CD4-positive, alpha-beta T cell (primary cell): ENCODE results near the gene QPCTL. TPM values are rescaled to one million over a fixed set of nuclear protein-coding genes. Genes with fewer than 3 reads are reported as not detected.

Experiments used
- ATAC-seq: fragments of 200-7000 bp; cut with Tn5 transposase; one replicate; pipeline ENCODE4 v1.10.0; 2022; ENCODE audit warnings: mild to moderate bottlenecking; ENCODE audit not compliant: poor library complexity
- CTCF ChIA-PET: fragments of 350-600 bp; sonication (Branson Sonifier 250); formaldehyde crosslinking; loops from one replicate; lab custom pipeline; 2021; ENCODE audit warnings: antibody characterized with exemption, inconsistent platforms; lab: Charles Lee
- POLR2A ChIA-PET: fragments of 350-600 bp; sonication (Branson Sonifier 250); formaldehyde crosslinking; loops from one replicate; lab custom pipeline; 2021; ENCODE audit warnings: antibody characterized with exemption, inconsistent platforms; lab: Charles Lee
- DNase-seq, 14 experiments: peaks; one replicate each; pipeline ENCODE4 v3.0.0-alpha.2; 2013 to 2020; ENCODE audit warnings: mixed read lengths in 2 of 14
- H3K27ac ChIP-seq, 2 donors: one replicate each; pipeline versions ENCODE4 v1.5.1 to v1.7.0; 2013; ENCODE audit warnings: low read length in 2 of 2, low read depth in 1 of 2, mild to moderate bottlenecking in 1 of 2
- H3K27me3 ChIP-seq, 2 experiments: 1 replicate in 1 of 2; 2 replicates in 1 of 2; pipeline versions ENCODE4 v1.6.1 to v1.7.0; 2013; ENCODE audit warnings: low read length in 2 of 2, control low read depth in 1 of 2, mild to moderate bottlenecking in 1 of 2, moderate library complexity in 1 of 2; ENCODE audit not compliant: insufficient read depth in 2 of 2, control insufficient read depth in 1 of 2
- H3K36me3 ChIP-seq: one replicate; pipeline ENCODE4 v1.6.1; 2013; ENCODE audit warnings: low read length, control low read depth; ENCODE audit not compliant: insufficient read depth
- H3K4me1 ChIP-seq: one replicate; pipeline ENCODE4 v1.6.1; 2013; ENCODE audit warnings: low read length, control low read depth; ENCODE audit not compliant: insufficient read depth
- H3K4me3 ChIP-seq: one replicate; pipeline ENCODE4 v1.5.1; 2013; ENCODE audit warnings: mild to moderate bottlenecking, low read length, moderate library complexity
- H3K9me3 ChIP-seq, 2 experiments: 1 replicate in 1 of 2; 2 replicates in 1 of 2; pipeline versions ENCODE4 v1.6.1 to v1.7.0; 2013; ENCODE audit warnings: low read length in 2 of 2, mild to moderate bottlenecking in 2 of 2, control low read depth in 1 of 2, moderate library complexity in 1 of 2; ENCODE audit not compliant: control insufficient read depth in 1 of 2, insufficient read depth in 1 of 2
- H3K27ac Mint-ChIP-seq: one replicate; pipeline ENCODE4 v1.8.0; 2020; ENCODE audit warnings: mixed read lengths
- H3K27me3 Mint-ChIP-seq: one replicate; pipeline ENCODE4 v1.8.0; 2021; ENCODE audit warnings: mixed read lengths
- H3K36me3 Mint-ChIP-seq: one replicate; pipeline ENCODE4 v1.8.0; 2021; ENCODE audit warnings: low read depth, mixed read lengths
- H3K4me1 Mint-ChIP-seq: one replicate; pipeline ENCODE4 v1.8.0; 2021; ENCODE audit warnings: low read depth, mixed read lengths
- H3K4me3 Mint-ChIP-seq: one replicate; pipeline ENCODE4 v1.8.0; 2020; ENCODE audit warnings: mild to moderate bottlenecking, mixed read lengths
- H3K9me3 Mint-ChIP-seq: one replicate; pipeline ENCODE4 v1.8.0; 2020; ENCODE audit warnings: mixed read lengths
- intact Hi-C, 2 experiments: fragments of 100-400 bp; cut with DNase I in 1 of 2; cut with micrococcal nuclease in 1 of 2; formaldehyde crosslinking; loops; one replicate each; pipeline versions ENCODE4 v1.15.1 to v1.9.0; 2023 to 2025; cut with DNase I, micrococcal nuclease
- total RNA-seq, 174 experiments: library from RNA in 2 of 174; stranded (reverse) in 2 of 174; gene quantifications; one replicate each; pipeline ENCODE4 v1.2.3 and lab custom pipeline; 2021 to 2026
- TF ChIP-seq, protein P1 (sequence below): fragments of 200-600 bp; IDR thresholded peaks from one replicate; pipeline ENCODE4 v1.8.0; 2022; ENCODE audit warnings: antibody characterized with exemption, mild to moderate bottlenecking

The QPCTL gene
- total RNA-seq, 2 experiments from 2014 or later: 3.7 to 5.0 TPM

DNA sequence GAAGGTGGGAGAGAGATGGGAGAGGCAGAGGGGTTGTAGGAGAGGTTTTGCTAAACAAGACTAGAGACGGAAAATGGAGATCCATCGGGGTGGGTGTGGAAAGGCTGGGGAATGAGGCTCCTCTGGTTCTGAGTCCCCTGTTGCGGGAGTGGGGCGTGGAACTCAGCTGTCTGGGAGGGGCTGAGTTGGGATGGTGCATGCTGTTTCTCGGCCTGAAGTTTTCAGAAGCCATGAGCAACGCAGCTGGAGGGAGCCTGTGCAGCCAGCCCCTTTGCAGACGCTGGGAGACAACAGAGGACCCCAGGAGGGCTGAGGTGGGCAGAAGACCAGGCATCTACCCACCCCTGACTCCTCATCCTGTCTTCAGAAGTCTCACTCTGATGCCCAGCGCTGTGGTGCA is 31.8 kb upstream of the QPCTL start:
- Mint-ChIP-seq H3K4me3 (no peak overlapping the region), H3K4me1 (peaks cover 5% of the 10 kb centered on the region), H3K27ac (no peak overlapping the region), H3K27me3 (peaks cover 13% of the 10 kb centered on the region), H3K36me3 (no peaks in the 10 kb centered on the region), H3K9me3 (no peaks in the 10 kb centered on the region)
- Histone ChIP-seq H3K27ac (no peak overlapping the region), H3K4me1 (peaks cover 7% of the 10 kb centered on the region), H3K27me3 (no peaks in the 10 kb centered on the region), H3K36me3 (no peaks in the 10 kb centered on the region), H3K4me3 (no peak overlapping the region), H3K9me3 (no peaks in the 10 kb centered on the region)
- no peak for DNase-seq
- ChIA-PET POLR2A (no interaction called here), CTCF (no interaction called here)
- TF ChIP-seq, protein P1, sequence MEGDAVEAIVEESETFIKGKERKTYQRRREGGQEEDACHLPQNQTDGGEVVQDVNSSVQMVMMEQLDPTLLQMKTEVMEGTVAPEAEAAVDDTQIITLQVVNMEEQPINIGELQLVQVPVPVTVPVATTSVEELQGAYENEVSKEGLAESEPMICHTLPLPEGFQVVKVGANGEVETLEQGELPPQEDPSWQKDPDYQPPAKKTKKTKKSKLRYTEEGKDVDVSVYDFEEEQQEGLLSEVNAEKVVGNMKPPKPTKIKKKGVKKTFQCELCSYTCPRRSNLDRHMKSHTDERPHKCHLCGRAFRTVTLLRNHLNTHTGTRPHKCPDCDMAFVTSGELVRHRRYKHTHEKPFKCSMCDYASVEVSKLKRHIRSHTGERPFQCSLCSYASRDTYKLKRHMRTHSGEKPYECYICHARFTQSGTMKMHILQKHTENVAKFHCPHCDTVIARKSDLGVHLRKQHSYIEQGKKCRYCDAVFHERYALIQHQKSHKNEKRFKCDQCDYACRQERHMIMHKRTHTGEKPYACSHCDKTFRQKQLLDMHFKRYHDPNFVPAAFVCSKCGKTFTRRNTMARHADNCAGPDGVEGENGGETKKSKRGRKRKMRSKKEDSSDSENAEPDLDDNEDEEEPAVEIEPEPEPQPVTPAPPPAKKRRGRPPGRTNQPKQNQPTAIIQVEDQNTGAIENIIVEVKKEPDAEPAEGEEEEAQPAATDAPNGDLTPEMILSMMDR: no peak
- intact Hi-C loops: no loop called here
- ATAC-seq: no peak

GRCh38 chr19:45663800-45664199 is 28.7 kb upstream of the QPCTL start:
- Histone ChIP-seq H3K27me3 (no peaks in the 10 kb centered on the region), H3K27ac (no peak overlapping the region), H3K4me1 (peaks cover 21% of the 10 kb centered on the region), H3K9me3 (no peaks in the 10 kb centered on the region), H3K4me3 (no peak overlapping the region), H3K36me3 (no peaks in the 10 kb centered on the region)
- POLR2A ChIA-PET: no interaction called here
- H3K9me3 Mint-ChIP-seq: no peaks in the 10 kb centered on the region
- ATAC-seq (no peak), DNase-seq (no peak)
- H3K4me1 Mint-ChIP-seq: peaks cover 19% of the 10 kb centered on the region
- H3K36me3 Mint-ChIP-seq: no peaks in the 10 kb centered on the region
- H3K27me3 Mint-ChIP-seq: peaks cover 20% of the 10 kb centered on the region
- CTCF ChIA-PET: no interaction called here
- intact Hi-C loops: no loop called here
- H3K4me3 Mint-ChIP-seq: no peak overlapping the region
- TF ChIP-seq, protein P1: no peak
- H3K27ac Mint-ChIP-seq: no peak overlapping the region

GRCh38 chr19:45664575-45664974 is 27.9 kb upstream of the QPCTL start:
- CTCF ChIA-PET: no interaction called here

More at GRCh38 chr19:45664575-45664974, 27.9 kb upstream of the QPCTL start:
- Histone ChIP-seq H3K9me3 (peaks cover 0 to 4% of the 10 kb centered on the region in 2 experiments), H3K4me1 (peaks cover 29% of the 10 kb centered on the region), H3K36me3 (no peaks in the 10 kb centered on the region), H3K27me3 (peaks cover 0 to 4% of the 10 kb centered on the region in 2 experiments), H3K27ac (no peak overlapping the region), H3K4me3 (no peak overlapping the region)
- Mint-ChIP-seq H3K4me3 (no peak overlapping the region), H3K27me3 (peaks cover 24% of the 10 kb centered on the region), H3K4me1 (peaks cover 27% of the 10 kb centered on the region), H3K36me3 (no peaks in the 10 kb centered on the region), H3K27ac (no peak overlapping the region), H3K9me3 (no peaks in the 10 kb centered on the region)
- TF ChIP-seq, protein P1: no peak
- ATAC-seq (no peak), DNase-seq (no peak)
- intact Hi-C loops: no loop called here
- POLR2A ChIA-PET: no interaction called here
